Measurements from ENCODE around the gene XIST. TPM values are rescaled to one million over a fixed set of nuclear protein-coding genes. Genes with fewer than 3 reads are reported as not detected.

Gene XIST
- polyA plus RNA-seq, 1 donor (not counting 4 experiments of a cell fraction or from before 2014, with no cell fraction given) = 199 TPM

- H2AFZ ChIP-seq (ENCODE audit: control insufficient read depth, low read length) = no peak overlapping the region
- no peaks in the 10 kb centered on the region for H3K27me3 ChIP-seq (ENCODE audit: control insufficient read depth, extremely low read depth, insufficient read depth, low read length)
- H3K4me3 ChIP-seq (ENCODE audit: control insufficient read depth in 2 of 3, extremely low read depth in 1 of 3, insufficient read depth in 2 of 3, low read depth in 1 of 3, low read length in 3 of 3) = no peak overlapping the region
- no peak for FAIRE-seq
- peaks cover 8% of the 10 kb centered on the region for H4K20me1 ChIP-seq (ENCODE audit: control insufficient read depth, extremely low read depth, insufficient read depth, low read length)
- H3K9me3 ChIP-seq (ENCODE audit: control insufficient read depth, low read depth, low read length) = no peaks in the 10 kb centered on the region
- no peak overlapping the region for H3K9ac ChIP-seq (ENCODE audit: control insufficient read depth, extremely low read depth, insufficient read depth, low read length)
- H3K79me2 ChIP-seq (ENCODE audit: control insufficient read depth, insufficient read depth, low read length) = peaks cover 89% of the 10 kb centered on the region
- TF ChIP-seq EZH2 (IDR thresholded peaks at IDR 0.05; ENCODE audit: low read length) = no peak
- TF ChIP-seq CTCF (optimal IDR thresholded peaks at IDR 0.05 in 1 of 3, IDR thresholded peaks at IDR 0.05 in 1 of 3, conservative IDR thresholded peaks at IDR 0.05 in 1 of 3; ENCODE audit: extremely low read depth in 1 of 3, insufficient read depth in 2 of 3, low read length in 3 of 3) = no peak
- H3K36me3 ChIP-seq (ENCODE audit: control insufficient read depth in 2 of 2, extremely low read depth in 1 of 2, insufficient read depth in 2 of 2, low read length in 2 of 2) = peaks cover 0 to 4% of the 10 kb centered on the region in 2 experiments
- H3K4me2 ChIP-seq (ENCODE audit: control insufficient read depth, extremely low read depth, insufficient read depth, low read depth, low read length) = no peak overlapping the region
- dilution Hi-C loops (cut with MboI; ENCODE audit: extremely low pct_ligation_motif_present, low sequenced_read_pairs) = no loop called here
- no peaks in the 10 kb centered on the region for H3K4me1 ChIP-seq (ENCODE audit: control insufficient read depth, extremely low read depth, insufficient read depth, low read length)
- peaks cover 3% of the 10 kb centered on the region for H3K9me1 ChIP-seq (ENCODE audit: control insufficient read depth, extremely low read depth, insufficient read depth, low read length)
- no peak overlapping the region for H3K27ac ChIP-seq (ENCODE audit: control insufficient read depth, insufficient read depth, low read length)
- DNase-seq (ENCODE audit: low read depth, low spot score) = no peak
These were observed 12.2 kb downstream of the XIST start for GRCh38 chrX:73840120-73840924.

- Histone ChIP-seq H3K9me3 (ENCODE audit: control insufficient read depth, low read depth, low read length) (no peaks in the 10 kb centered on the region), H4K20me1 (ENCODE audit: control insufficient read depth, extremely low read depth, insufficient read depth, low read length) (peaks cover 4% of the 10 kb centered on the region), H3K4me1 (ENCODE audit: control insufficient read depth, extremely low read depth, insufficient read depth, low read length) (no peaks in the 10 kb centered on the region), H3K36me3 (ENCODE audit: control insufficient read depth in 2 of 2, extremely low read depth in 1 of 2, insufficient read depth in 2 of 2, low read length in 2 of 2) (peaks cover 0 to 4% of the 10 kb centered on the region in 2 experiments), H3K27me3 (ENCODE audit: control insufficient read depth, extremely low read depth, insufficient read depth, low read length) (no peaks in the 10 kb centered on the region), H2AFZ (ENCODE audit: control insufficient read depth, low read length) (no peak overlapping the region), H3K9me1 (ENCODE audit: control insufficient read depth, extremely low read depth, insufficient read depth, low read length) (no peaks in the 10 kb centered on the region), H3K27ac (ENCODE audit: control insufficient read depth, insufficient read depth, low read length) (no peak overlapping the region), H3K4me2 (ENCODE audit: control insufficient read depth, extremely low read depth, insufficient read depth, low read depth, low read length) (no peak overlapping the region), H3K79me2 (ENCODE audit: control insufficient read depth, insufficient read depth, low read length) (peaks cover 84% of the 10 kb centered on the region), H3K4me3 (ENCODE audit: control insufficient read depth in 2 of 3, extremely low read depth in 1 of 3, insufficient read depth in 2 of 3, low read depth in 1 of 3, low read length in 3 of 3) (no peak overlapping the region), H3K9ac (ENCODE audit: control insufficient read depth, extremely low read depth, insufficient read depth, low read length) (no peak overlapping the region)
- TF ChIP-seq CTCF (optimal IDR thresholded peaks at IDR 0.05 in 1 of 3, IDR thresholded peaks at IDR 0.05 in 1 of 3, conservative IDR thresholded peaks at IDR 0.05 in 1 of 3; ENCODE audit: extremely low read depth in 1 of 3, insufficient read depth in 2 of 3, low read length in 3 of 3) (no peak), EZH2 (IDR thresholded peaks at IDR 0.05; ENCODE audit: low read length) (no peak)
- no peak for DNase-seq (ENCODE audit: low read depth, low spot score)
- dilution Hi-C loops (cut with MboI; ENCODE audit: extremely low pct_ligation_motif_present, low sequenced_read_pairs) = no loop called here
- FAIRE-seq = no peak
These were observed 13.4 kb downstream of the XIST start for GRCh38 chrX:73839152-73839551.

Measured in keratinocyte (primary cell).